Endodermal cell (in vitro differentiated cells): Measurements from ENCODE around the gene FAM78A. TPM values are rescaled to one million over a fixed set of nuclear protein-coding genes. Genes with fewer than 3 reads are reported as not detected.

Source experiments
- DNase-seq: peaks from one replicate; pipeline ENCODE4 v3.0.0-alpha.2; 2017
- H3K27ac ChIP-seq: 2 replicates; pipeline ENCODE4 v1.5.1; 2013; ENCODE audit warnings: mild to moderate bottlenecking, low read depth, low read length, moderate library complexity
- H3K27me3 ChIP-seq: 2 replicates; pipeline ENCODE4 v1.6.1; 2013; ENCODE audit warnings: mild to moderate bottlenecking, low read length, moderate library complexity; ENCODE audit not compliant: insufficient read depth, control insufficient read depth, poor library complexity, severe bottlenecking
- H3K36me3 ChIP-seq: 2 replicates; pipeline ENCODE4 v1.7.0; 2013; ENCODE audit warnings: mild to moderate bottlenecking, low read length, moderate library complexity; ENCODE audit not compliant: control insufficient read depth, insufficient read depth
- H3K4me1 ChIP-seq: one replicate; pipeline ENCODE4 v1.7.0; 2013; ENCODE audit warnings: low read length; ENCODE audit not compliant: control insufficient read depth, insufficient read depth
- H3K4me3 ChIP-seq: 2 replicates; pipeline ENCODE4 v1.5.1; 2013; ENCODE audit warnings: mild to moderate bottlenecking, low read length, moderate library complexity
- H3K9ac ChIP-seq: 2 replicates; pipeline ENCODE4 v1.6.1; 2013; ENCODE audit warnings: mild to moderate bottlenecking, low read length, moderate library complexity; ENCODE audit not compliant: poor library complexity, severe bottlenecking; ENCODE audit errors: extremely low read depth
- H3K9me3 ChIP-seq: 2 replicates; pipeline ENCODE4 v1.6.1; 2013; ENCODE audit warnings: mild to moderate bottlenecking, low read length, moderate library complexity; ENCODE audit not compliant: control insufficient read depth
- H3K27ac Mint-ChIP-seq: 2 replicates; pipeline ENCODE4 v1.8.0; 2020; ENCODE audit warnings: mixed read lengths
- H3K27me3 Mint-ChIP-seq: 2 replicates; pipeline ENCODE4 v1.8.0; 2021; ENCODE audit warnings: mild to moderate bottlenecking, mixed read lengths; ENCODE audit not compliant: insufficient read depth
- H3K36me3 Mint-ChIP-seq: 2 replicates; pipeline ENCODE4 v1.8.0; 2020; ENCODE audit warnings: low read depth, mixed read lengths
- H3K4me1 Mint-ChIP-seq: 2 replicates; pipeline ENCODE4 v1.8.0; 2020; ENCODE audit warnings: mixed read lengths
- H3K4me3 Mint-ChIP-seq: 2 replicates; pipeline ENCODE4 v1.8.0; 2020; ENCODE audit warnings: mild to moderate bottlenecking, moderate library complexity, mixed read lengths
- H3K9me3 Mint-ChIP-seq: 2 replicates; pipeline ENCODE4 v1.8.0; 2020; ENCODE audit warnings: mild to moderate bottlenecking, mixed read lengths
- CTCF ChIP-seq: fragments of 200-600 bp; sonication (generic); conservative IDR thresholded peaks from 2 replicates; pipeline ENCODE4 v1.5.0; 2021; ENCODE audit warnings: antibody characterized with exemption, mild to moderate bottlenecking
- WGBS, 2 experiments: methylation state at CpG; one replicate each; pipeline versions ENCODE4 v1.1.5 to v1.1.7; 2013; ENCODE audit warnings: missing lambda C conversion rate in 2 of 2, mixed read lengths in 1 of 2; ENCODE audit not compliant: insufficient coverage in 1 of 2, insufficient read length in 1 of 2; 5-methylcytosine and 5-hydroxymethylcytosine counted together
- total RNA-seq, 2 donors: library from RNA; stranded (reverse); fragmentation: NEBNext Ultra II Directional in 1 of 2; extraction: Animal tissue kit (Norgen Biotek cat#: 25700) in 1 of 2; gene quantifications; 2 replicates in 1 of 2; 3 replicates in 1 of 2; pipeline ENCODE4 v1.2.1, GENCODE V29; 2021

The FAM78A gene
- total RNA-seq, 2 donors from 2014 or later = 5.5 to 5.6 TPM

GRCh38 chr9:131237931-131238401, 38.3 kb downstream of the FAM78A start:
- peak overlapping the region; percentile 8 for H3K4me3 Mint-ChIP-seq
- H3K27me3 Mint-ChIP-seq = no peaks in the 10 kb centered on the region
- Histone ChIP-seq H3K9me3 (peaks cover 3% of the 10 kb centered on the region), H3K27me3 (no peaks in the 10 kb centered on the region), H3K4me3 (no peak overlapping the region), H3K27ac (peak overlapping the region; percentile 75), H3K4me1 (peaks cover 12% of the 10 kb centered on the region), H3K9ac (no peak overlapping the region), H3K36me3 (peaks cover 18% of the 10 kb centered on the region)
- H3K9me3 Mint-ChIP-seq = peaks cover 6% of the 10 kb centered on the region
- peak overlapping the region; percentile 87 for H3K27ac Mint-ChIP-seq
- peaks cover 24% of the 10 kb centered on the region for H3K36me3 Mint-ChIP-seq
- peak; percentile 85 for DNase-seq
- TF ChIP-seq CTCF = no peak
- H3K4me1 Mint-ChIP-seq = peaks cover 27% of the 10 kb centered on the region
- 71 to 72% methylated on average over 8 to 11 of the region's 11 CpGs for WGBS, 2 experiments

- Histone ChIP-seq H3K27me3 (no peaks in the 10 kb centered on the region), H3K9me3 (no peaks in the 10 kb centered on the region), H3K4me1 (peaks cover 12% of the 10 kb centered on the region), H3K9ac (no peak overlapping the region), H3K27ac (no peak overlapping the region), H3K36me3 (peaks cover 22% of the 10 kb centered on the region), H3K4me3 (no peak overlapping the region)
- peaks cover 27% of the 10 kb centered on the region for H3K4me1 Mint-ChIP-seq
- H3K27me3 Mint-ChIP-seq = no peaks in the 10 kb centered on the region
- peaks cover 26% of the 10 kb centered on the region for H3K36me3 Mint-ChIP-seq
- H3K27ac Mint-ChIP-seq = no peak overlapping the region
- no peak for DNase-seq
- no peak overlapping the region for H3K4me3 Mint-ChIP-seq
- WGBS, 2 experiments = 90 to 100% methylated on average over 3 to 7 of the region's 7 CpGs
- no peak for TF ChIP-seq CTCF
- H3K9me3 Mint-ChIP-seq = peaks cover 1% of the 10 kb centered on the region
Observed at GRCh38 chr9:131237291-131237690, 39.0 kb downstream of the FAM78A start.

- no peak for DNase-seq
- H3K27ac ChIP-seq = no peak overlapping the region
- Mint-ChIP-seq H3K36me3 (peaks cover 31% of the 10 kb centered on the region), H3K27me3 (no peaks in the 10 kb centered on the region), H3K4me1 (peaks cover 27% of the 10 kb centered on the region), H3K27ac (no peak overlapping the region), H3K9me3 (no peaks in the 10 kb centered on the region), H3K4me3 (no peak overlapping the region)
- no peaks in the 10 kb centered on the region for H3K9me3 ChIP-seq
- WGBS, 2 experiments = 83 to 100% methylated on average over 1 to 5 of the region's 5 CpGs
- H3K4me3 ChIP-seq = no peak overlapping the region
- H3K36me3 ChIP-seq = peaks cover 27% of the 10 kb centered on the region
- H3K4me1 ChIP-seq = peaks cover 12% of the 10 kb centered on the region
- TF ChIP-seq CTCF = no peak
- H3K27me3 ChIP-seq = no peaks in the 10 kb centered on the region
- no peak overlapping the region for H3K9ac ChIP-seq
Observed at GRCh38 chr9:131236761-131237160, 39.5 kb downstream of the FAM78A start.
